Chondrocyte (in vitro differentiated cells): ENCODE data around the gene DHPS. TPM values are rescaled to one million over a fixed set of nuclear protein-coding genes. Genes with fewer than 3 reads are reported as not detected.
"Not testable (repeated sequence)": the region's sequence is repeated elsewhere in the genome, so short reads cannot be mapped to it uniquely, and the experiment has no call there.

ENCODE experiments used
- DNase-seq: peaks from one replicate; pipeline ENCODE4 v3.0.0; 2021; ENCODE audit warnings: mixed read lengths, low spot score
- H3K27ac Mint-ChIP-seq: one replicate; pipeline ENCODE4 v1.8.0; 2021; ENCODE audit warnings: mild to moderate bottlenecking, moderate library complexity, mixed read lengths; ENCODE audit not compliant: unreplicated experiment
- H3K27me3 Mint-ChIP-seq: 2 replicates; pipeline ENCODE4 v1.8.0; 2021; ENCODE audit warnings: low read depth, mixed read lengths
- H3K36me3 Mint-ChIP-seq: 2 replicates; pipeline ENCODE4 v1.8.0; 2021; ENCODE audit warnings: low read depth, mixed read lengths
- H3K4me1 Mint-ChIP-seq: 2 replicates; pipeline ENCODE4 v1.8.0; 2021; ENCODE audit warnings: low read depth, mild to moderate bottlenecking, mixed read lengths
- H3K4me3 Mint-ChIP-seq: one replicate; pipeline ENCODE4 v1.8.0; 2021; ENCODE audit warnings: mild to moderate bottlenecking, moderate library complexity, mixed read lengths; ENCODE audit not compliant: unreplicated experiment
- H3K9me3 Mint-ChIP-seq: 2 replicates; pipeline ENCODE4 v1.8.0; 2021; ENCODE audit warnings: low read depth, mixed read lengths
- total RNA-seq: library from RNA; stranded (reverse); gene quantifications from 3 replicates; pipeline ENCODE4 v1.2.1, GENCODE V29; 2021
- TF ChIP-seq, protein P1 (sequence below): fragments of 200-600 bp; sonication (generic); IDR thresholded peaks from 2 replicates; pipeline ENCODE4 v1.5.0; 2021; ENCODE audit warnings: antibody characterized with exemption, mild to moderate bottlenecking, moderate library complexity

The DHPS gene
- total RNA-seq, 1 donor from 2014 or later: 37.8 TPM

GRCh38 chr19:12720851-12721655, 39.4 kb upstream of the DHPS start:
- H3K9me3 Mint-ChIP-seq: no peaks in the 10 kb centered on the region
- H3K4me3 Mint-ChIP-seq: peak overlapping the region; percentile 97
- TF ChIP-seq, protein P1, sequence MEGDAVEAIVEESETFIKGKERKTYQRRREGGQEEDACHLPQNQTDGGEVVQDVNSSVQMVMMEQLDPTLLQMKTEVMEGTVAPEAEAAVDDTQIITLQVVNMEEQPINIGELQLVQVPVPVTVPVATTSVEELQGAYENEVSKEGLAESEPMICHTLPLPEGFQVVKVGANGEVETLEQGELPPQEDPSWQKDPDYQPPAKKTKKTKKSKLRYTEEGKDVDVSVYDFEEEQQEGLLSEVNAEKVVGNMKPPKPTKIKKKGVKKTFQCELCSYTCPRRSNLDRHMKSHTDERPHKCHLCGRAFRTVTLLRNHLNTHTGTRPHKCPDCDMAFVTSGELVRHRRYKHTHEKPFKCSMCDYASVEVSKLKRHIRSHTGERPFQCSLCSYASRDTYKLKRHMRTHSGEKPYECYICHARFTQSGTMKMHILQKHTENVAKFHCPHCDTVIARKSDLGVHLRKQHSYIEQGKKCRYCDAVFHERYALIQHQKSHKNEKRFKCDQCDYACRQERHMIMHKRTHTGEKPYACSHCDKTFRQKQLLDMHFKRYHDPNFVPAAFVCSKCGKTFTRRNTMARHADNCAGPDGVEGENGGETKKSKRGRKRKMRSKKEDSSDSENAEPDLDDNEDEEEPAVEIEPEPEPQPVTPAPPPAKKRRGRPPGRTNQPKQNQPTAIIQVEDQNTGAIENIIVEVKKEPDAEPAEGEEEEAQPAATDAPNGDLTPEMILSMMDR: no peak
- DNase-seq: no peak
- H3K4me1 Mint-ChIP-seq: peaks cover 39% of the 10 kb centered on the region
- peak overlapping the region; percentile 98 for H3K27ac Mint-ChIP-seq
- peaks cover 8% of the 10 kb centered on the region for H3K36me3 Mint-ChIP-seq
- no peaks in the 10 kb centered on the region for H3K27me3 Mint-ChIP-seq

DNA sequence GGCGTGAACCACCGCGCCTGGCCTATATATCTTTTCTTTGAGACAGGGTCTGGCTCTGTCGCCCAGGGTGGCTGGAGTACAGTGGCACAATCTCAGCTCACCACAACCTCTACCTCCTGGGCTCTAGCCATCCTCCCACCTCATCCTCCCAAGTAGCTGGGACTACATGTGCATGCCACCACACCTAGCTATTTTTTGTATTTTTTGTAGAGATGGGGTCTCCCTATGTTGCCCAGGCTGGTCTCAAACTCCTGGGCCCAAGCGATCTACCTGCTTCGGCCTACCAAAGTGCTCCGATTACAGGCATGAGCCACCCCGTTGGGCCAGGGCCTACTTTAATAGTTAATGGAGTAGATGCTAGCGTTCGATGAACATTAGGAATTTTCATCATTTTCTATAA, 38.6 kb upstream of the DHPS start:
- no peaks in the 10 kb centered on the region for H3K9me3 Mint-ChIP-seq
- H3K27ac Mint-ChIP-seq: peak overlapping the region; percentile 85
- no peak for DNase-seq
- peaks cover 8% of the 10 kb centered on the region for H3K36me3 Mint-ChIP-seq
- H3K27me3 Mint-ChIP-seq: no peaks in the 10 kb centered on the region
- H3K4me3 Mint-ChIP-seq: peak overlapping the region; percentile 75
- peaks cover 39% of the 10 kb centered on the region for H3K4me1 Mint-ChIP-seq
- TF ChIP-seq, protein P1: no peak

GRCh38 chr19:12715929-12716328, 34.2 kb upstream of the DHPS start:
- Mint-ChIP-seq H3K36me3 (peaks cover 23% of the 10 kb centered on the region), H3K4me1 (peaks cover 14% of the 10 kb centered on the region), H3K4me3 (no peak overlapping the region), H3K27me3 (no peaks in the 10 kb centered on the region), H3K27ac (no peak overlapping the region), H3K9me3 (no peaks in the 10 kb centered on the region)
- TF ChIP-seq, protein P1: no peak
- no peak for DNase-seq

DNA sequence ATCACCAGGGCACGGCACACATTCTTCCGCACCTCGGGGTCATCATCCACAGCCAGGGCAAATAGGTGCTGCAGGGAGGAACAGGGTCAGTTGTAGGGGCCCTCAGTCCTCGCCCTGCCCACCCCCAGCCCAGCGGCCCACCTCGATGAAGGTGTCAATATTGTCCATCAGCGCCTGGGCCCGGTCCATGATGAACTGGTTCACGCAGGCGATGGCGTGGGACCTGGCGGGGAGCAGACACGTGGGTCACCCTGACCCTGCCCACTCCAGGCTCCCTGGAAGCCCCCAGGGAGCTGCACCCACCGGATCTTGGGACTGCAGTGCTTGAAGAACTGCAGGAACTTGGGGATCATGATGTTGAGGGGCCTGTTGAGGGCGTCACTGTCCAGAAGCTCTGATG, 33.4 kb upstream of the DHPS start:
- DNase-seq: peak; percentile 92
- Mint-ChIP-seq H3K9me3 (no peaks in the 10 kb centered on the region), H3K4me1 (peaks cover 8% of the 10 kb centered on the region), H3K27me3 (no peaks in the 10 kb centered on the region), H3K4me3 (no peak overlapping the region), H3K36me3 (peaks cover 30% of the 10 kb centered on the region), H3K27ac (no peak overlapping the region)
- TF ChIP-seq, protein P1: no peak

DNA sequence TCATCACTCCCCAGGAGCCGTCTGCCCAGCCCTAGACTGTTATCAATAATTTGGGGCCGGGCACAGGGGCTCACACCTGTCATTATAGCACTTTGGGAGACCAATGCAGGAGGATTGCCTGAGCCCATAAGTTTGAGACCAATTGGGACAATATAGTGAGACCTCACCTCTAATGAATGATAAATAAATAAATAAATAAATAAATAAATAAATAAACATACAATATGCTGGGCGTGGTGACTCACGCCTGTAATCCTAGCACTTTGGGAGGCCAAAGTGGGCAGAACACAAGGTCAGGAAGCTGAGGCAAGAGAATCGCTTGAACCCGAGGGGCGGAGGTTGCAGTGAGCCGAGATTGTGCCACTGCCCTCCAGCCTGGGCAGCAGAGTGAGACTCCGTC, 31.6 kb upstream of the DHPS start:
- H3K4me1 Mint-ChIP-seq, H3K9me3 Mint-ChIP-seq, H3K27me3 Mint-ChIP-seq, H3K4me3 Mint-ChIP-seq, H3K27ac Mint-ChIP-seq, DNase-seq: not testable (repeated sequence)
- H3K36me3 Mint-ChIP-seq: peaks cover 29% of the 10 kb centered on the region

DNA sequence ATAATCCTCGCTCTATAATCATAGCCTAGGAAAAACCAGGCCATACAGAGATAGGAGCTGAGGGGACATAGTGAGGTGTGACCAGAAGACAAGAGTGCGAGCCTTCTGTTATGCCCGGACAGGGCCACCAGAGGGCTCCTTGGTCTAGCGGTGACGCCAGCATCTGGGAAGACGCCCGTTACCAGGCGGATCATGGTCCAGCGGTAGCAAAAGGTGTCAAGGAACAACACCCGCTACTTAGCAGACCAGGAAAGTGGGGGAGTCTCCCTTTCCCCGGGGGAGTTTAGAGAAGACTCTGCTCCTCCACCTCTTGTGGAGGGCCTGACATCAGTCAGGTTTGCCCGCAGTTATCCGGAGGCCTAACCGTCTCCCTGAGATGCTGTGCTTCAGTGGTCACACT, 30.4 kb upstream of the DHPS start:
- not testable (repeated sequence) for H3K27ac Mint-ChIP-seq, H3K27me3 Mint-ChIP-seq, H3K9me3 Mint-ChIP-seq, H3K4me3 Mint-ChIP-seq, DNase-seq, H3K4me1 Mint-ChIP-seq
- H3K36me3 Mint-ChIP-seq: peaks cover 29% of the 10 kb centered on the region
- TF ChIP-seq, protein P1: peak; percentile 73
